GM21390 (cell line): Measurements from ENCODE around the gene GRK5.

Experiments used
- ATAC-seq: cut with Tn5 transposase; IDR thresholded peaks from one replicate; pipeline ENCODE4 v1.9.1; 2021; ENCODE audit not compliant: unreplicated experiment

Gene GRK5

DNA sequence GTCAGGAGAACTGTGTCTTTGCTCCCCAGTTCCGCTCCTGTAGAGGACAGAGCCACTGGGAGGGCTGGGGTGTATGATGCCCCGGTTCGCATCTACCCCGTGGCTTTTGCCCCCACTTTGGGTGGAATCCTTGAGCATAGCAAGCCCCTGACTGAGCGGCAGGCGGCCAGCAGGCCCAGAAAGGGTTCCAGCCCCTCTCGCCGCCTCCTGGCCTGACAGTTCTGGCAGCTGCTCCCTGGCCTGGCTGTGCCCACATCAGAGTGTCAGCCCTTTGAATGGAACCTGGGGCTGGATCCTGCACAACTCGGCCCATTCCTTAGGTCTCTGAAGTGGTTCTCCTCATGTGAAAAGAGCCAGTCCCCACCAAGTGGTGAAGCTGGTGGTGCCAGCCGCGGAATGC, 106.7 kb downstream of the GRK5 start:
- no peak for ATAC-seq

DNA sequence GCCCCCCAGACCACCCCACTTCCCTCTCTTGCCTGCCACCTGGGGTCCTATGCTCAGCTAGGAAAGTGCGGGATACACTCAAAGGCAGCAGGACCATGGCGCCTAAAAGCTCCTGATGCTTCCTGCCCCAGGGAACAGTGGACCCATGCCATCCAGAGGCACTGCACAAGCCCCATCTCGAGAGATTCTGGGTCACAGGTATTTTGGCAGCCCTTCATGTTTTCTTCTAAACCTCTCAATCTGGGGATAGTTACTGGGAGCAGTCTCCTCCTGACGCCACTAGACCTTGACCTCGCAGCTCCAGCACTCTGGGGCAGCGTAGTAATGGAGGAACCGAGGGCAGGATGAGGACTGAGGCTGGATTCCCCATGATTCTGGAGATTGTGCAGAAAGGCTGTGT, 107.1 kb downstream of the GRK5 start:
- ATAC-seq: no peak

DNA sequence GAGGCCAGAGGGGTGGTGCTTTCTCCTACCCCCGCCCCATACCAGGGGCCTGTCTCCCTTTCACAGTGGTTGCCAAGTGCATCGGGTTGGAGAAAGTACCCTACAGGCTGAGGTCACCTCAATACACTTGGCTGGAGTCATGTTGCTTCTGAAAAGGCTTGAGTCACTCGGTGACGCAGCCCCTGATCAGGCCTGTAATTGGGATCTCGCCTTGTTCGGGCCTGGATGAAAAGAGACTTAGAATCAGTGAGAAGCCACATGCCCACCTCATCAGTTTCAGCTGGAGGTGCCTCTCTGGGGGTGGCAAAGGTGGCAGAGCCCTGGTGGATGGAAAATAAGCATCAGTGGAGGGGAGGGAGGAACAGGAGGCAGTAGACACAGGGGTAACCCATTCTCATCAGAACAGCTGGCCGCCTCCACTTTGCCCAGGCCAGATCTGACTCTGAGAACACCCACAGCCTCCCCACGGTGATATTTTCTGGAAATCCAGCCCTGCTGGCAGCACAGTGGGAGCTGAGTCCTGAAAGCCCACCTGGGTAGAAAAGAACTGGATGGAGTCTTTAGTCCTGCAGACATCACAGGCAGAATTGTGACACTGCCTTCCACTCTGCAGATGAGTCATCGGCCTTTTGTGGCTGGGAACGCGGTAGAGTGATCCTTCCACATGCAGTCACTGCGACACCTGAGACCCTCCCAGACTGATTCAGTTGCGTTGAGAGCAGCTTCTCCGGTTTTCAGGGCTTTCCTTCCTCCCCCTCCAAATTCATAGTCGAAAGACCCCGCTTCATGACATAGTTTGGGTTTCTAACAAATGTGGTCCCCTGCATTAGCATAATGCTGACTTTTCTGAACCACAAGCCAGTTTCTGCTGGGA, 108.0 kb downstream of the GRK5 start:
- peak; percentile 58 for ATAC-seq

DNA sequence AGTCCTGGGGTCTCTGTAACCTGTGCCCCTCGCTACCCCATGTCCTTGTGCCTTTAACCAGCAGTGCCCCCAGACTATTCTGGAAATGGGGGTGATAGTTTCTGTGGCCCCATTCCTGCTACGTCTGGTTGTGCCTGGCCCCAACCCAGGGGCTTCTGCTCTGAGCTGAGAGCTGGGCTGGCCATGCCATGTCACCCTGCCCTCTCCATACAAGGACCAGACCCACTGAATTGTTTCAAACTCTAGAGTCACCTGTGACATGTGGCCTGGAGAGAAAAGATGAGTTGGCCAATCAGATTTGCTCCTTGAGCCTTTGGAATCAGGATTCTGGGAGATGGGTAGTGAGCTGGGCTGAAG, 108.6 kb downstream of the GRK5 start:
- ATAC-seq: no peak

DNA sequence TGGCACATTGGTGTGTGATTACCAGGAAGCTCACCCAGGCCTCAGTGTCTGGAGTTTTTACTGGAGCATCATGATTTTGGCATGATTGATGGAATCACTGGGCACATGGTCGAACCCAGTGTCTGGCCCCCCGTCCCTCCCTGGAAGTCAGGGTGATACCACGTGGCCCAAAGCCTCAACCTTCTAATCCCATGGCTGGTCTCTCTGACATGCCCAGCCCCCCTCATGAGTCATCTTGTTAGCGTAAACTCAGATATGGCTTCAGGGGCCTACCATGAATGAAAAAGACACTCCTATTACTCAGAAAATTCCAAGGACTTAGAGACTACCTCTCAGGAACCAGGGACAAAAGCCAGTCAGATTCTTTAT, 109.3 kb downstream of the GRK5 start:
- no peak for ATAC-seq

DNA sequence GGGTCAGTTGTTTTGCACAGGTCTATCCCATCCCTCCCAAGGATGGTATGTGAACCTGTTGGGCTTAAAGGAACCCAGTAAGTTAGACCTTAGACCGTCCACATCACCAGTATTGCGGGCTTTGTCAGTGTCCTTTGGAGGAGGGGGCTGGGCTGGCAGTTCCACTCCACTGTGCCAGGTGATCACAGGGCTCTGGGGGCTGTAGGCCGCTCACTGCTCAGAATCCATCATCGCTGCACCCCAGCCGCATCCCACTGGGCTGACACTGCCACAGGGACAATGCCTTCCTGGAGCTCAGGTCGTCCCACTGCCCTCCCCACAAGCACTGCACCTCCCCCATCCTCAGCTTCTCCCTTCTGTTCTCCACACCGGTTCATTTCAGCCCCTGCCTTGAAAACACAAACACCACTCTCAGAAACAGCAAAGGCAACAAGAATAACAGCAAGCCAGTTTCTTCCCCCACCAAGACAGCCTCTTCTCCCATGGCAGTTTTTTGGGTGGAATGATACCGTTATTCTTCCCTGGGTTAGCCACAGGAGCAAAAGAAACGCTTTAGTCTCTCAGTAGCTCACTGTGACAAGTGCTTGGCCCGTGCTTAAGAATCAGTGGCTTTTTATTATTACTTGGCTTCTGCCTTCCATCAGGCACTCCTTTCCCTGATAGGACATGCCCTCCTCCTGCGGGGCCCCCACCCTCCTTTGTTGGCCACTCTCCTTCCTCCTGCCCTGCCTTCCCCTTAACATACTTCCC, 111.2 kb downstream of the GRK5 start:
- ATAC-seq: no peak

DNA sequence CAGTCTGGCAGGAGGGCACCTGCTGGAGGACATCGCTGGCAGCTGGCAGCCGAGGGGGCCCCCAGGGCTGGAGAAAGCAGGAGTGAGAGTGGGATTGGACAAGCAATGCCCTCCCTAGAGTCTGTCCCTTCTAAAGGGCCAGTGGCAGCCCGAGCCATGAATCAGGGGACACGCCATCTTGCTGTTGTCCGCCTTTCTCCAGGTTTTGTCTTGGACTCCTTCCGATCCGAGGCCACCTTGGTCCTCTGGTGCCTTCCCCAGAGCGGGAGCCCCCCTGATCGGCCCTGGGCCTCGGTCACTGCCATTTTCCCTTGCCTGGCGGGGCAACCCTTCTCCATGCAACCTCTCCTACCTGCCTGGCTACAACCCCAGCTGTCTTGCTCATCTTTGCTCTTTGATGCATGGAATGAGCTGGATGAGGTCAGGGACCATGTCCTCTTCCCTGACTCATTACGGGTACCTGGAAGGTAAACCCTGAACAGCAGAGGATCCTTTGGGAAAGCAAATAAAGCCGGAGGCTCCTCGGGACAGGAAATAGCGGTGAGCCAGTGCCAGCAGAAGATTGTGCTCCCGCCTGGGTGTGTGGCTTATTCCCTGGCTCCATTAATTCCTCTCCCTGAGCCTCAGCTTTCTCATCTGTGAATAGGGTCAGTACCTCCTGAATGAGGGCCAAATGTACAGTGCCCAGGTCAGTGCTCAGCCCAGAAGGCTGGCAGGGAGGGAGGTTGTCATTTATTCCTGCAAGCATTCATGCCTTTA, 112.0 kb downstream of the GRK5 start:
- ATAC-seq: no peak

DNA sequence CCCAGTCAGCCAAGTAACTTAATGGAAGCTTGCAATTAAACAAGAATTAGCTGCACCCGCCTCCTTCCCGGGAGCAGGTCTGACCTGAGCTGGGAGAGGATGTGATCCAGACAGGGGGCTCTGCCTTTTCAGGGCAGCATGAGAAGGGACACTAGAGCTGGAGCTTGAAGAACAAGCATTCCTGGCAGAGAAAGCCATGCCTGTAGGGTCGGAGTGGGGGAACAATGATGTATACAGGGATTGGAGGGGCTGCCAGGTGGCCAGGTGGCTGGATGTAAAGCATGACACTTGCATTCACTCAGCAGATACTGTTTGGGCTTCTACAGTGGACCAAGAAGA, 112.5 kb downstream of the GRK5 start:
- ATAC-seq: no peak

DNA sequence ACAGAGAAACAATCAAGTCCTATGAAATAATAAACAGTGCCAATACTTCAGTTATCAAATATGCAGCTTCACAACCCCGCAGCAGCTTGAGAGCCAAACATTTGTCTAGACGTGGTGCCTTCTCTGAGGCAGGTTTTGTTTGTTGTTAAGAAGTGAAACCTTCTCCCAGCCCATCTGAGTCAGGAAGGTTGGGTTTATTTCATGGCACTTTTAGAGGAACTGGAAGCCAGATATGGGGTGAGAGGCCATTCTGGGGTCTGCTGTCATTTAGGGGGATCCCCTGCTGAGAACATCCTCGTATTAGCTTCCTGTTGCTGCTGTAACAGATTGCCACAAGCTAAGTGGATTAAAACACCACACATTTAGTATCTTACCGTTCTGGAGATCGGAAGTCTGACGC, 113.6 kb downstream of the GRK5 start:
- no peak for ATAC-seq

DNA sequence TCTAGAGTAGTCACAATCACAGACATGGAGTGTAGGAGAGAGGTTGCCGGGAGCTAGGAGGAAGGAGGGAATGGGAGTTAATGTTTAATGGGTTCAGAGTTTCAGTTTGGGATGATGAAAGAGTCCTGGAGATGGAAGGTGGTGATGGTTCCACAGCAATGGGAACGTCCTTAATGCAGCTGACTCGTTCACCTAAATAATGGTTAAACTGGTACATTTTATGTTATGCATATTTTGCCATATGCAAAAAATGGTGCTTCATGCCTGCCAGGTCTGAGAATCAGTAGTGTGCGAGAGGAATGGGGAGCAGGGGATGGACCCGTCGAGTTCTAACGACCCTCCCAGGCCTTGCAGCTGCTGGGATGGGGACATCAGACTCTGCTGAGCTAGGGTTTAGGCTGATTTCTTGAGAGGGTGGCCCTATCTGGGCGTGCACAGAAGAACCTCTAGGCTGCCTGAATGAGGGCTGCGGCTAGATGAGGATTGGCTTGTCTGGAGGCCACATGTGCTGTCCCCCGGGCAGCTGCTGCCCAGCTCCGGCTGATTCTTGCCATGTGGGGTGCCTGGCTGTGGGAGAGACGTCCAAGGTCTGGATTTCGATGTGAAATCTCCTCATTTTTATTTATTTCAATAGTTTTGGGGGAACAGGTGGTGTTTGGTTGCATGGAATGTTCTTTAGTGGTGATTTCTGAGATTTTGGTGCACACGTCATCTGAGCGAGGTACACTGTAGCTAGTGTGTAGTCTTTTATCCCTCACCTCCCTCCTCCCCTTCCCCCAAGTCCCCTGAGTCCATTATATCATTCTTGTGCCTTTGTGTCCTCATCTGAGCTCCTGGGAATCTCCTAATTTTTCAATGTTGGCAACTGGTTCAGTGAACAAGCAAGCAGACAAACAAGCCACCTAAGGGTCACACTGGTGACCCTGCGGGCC, 116.0 kb downstream of the GRK5 start:
- no peak for ATAC-seq

DNA sequence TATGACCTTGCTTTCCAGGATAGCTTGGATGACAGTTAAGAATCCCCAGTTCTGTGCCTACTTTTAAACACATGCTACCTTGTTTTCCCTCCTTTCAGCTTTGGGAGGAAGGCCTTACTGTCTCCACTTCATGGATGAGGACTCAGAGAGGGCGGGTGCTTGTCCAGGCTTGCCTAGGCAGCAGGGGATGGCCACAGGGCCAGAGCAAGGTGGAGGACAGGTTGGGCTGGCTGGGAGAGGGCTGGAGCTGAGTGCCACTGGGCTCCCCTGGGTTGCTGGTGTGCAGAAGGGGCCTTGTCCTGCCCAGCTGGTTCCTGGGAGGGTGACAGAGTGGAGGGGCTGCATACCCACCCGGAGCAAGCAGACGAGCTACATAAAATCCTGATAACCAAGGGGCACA, 117.8 kb downstream of the GRK5 start:
- ATAC-seq: no peak

DNA sequence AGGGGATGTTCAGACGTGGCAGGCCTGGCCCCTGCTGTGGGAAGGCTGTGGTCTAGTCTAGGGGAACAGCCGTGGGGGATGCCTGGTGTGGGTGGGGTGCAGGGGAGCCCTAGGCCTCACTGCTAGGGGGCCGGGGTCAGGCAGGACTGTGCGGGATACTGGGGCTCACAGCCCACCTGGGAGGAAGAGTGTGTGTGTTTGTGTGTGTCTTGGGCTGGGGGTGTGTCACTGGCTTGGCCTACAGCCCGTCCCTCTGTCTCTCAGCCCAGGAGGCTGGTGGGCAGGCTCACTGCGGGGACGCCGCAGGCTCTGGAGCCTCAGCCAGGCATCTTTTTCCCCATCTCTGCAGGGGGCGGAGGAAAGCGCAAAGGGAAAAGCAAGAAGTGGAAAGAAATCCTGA, 118.8 kb downstream of the GRK5 start:
- no peak for ATAC-seq

DNA sequence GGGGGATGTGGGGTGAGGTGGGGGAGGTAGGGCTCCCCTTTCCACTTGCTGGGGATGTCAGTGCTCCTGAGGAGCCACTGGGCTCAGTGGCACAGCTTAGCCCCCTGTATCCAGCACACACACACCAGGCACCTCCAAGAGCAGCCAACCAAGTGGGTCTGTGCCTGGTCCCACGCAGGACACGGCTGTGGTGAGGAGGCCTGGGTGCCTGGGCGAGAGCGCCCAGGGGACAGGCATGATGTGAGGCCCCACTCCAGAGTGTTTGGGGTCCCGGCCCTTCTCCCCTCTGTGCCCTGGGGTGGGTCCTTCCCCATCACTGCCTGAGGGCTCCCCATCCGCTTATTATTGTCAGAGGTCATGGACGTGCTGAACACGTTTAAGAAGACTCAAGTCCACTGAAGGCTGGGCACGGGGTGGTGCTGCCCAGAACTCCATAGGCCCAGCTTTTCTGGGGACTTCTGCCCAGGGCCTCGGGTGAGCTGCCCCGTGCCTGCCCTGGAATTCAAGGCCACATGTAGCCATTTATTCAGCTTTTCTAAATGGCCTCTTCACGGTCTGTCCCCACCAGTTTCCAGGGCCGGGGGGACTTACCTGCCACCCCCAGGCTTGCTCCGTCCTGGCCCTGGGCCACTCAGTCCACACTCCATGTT, 119.8 kb downstream of the GRK5 start:
- no peak for ATAC-seq

DNA sequence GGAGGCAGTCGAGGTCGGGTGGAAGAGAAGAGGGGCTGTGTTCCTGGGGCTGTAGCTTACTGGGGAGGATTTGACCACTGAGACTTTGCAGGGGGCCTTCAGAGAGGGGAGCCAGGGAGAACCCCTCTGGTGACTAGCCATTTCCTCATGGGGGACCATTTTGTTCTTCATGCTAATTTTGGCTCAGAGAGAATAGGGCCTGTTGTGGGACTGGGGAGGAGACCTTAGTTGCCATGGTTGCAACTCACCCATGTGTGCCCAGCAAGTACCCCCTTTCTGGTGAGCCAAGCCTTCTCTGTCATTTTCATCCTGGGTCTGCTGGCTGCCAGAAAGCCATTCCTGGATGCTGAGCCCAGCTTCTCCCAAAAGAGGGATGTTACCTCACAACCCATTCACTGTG, 120.9 kb downstream of the GRK5 start:
- ATAC-seq: no peak

DNA sequence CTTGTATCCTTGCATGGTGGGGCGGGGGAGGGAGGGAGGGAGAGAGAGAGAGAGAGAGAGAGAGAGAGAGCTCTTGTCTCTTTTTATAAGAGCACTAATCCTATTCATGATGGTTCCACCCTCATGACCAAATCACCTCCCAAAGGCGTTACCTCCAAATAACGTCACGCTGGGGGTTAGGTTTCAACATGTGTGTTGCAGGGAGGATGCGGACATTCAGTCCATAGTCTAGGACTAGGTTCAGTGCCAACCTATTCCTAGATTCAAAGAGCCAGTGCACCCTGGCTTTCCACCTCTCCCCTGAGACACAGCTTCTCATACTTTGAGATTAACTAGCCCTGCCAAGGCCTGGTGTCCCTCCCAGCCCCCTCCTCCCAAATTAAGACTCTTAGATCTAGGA, 123.0 kb downstream of the GRK5 start:
- ATAC-seq: no peak

DNA sequence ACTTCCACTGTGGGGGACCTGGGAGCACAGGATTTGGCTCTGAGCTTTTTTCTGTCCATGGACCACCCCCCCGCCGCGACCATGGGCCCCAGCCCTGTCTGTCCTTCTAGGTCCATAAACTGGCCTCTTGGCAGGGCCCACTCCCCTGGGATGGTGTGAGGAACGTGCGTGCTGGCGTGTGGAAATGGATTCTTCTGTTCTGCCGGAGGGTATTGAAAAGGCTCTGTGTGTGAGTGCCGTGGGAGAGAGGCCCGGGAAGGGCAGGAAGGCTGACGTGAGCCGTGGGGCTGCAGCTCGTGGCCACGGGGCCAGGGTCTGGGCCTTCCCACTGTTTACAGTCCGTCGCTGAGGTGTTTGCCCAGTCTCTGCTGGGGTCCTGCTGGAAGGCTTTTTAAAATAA, 123.7 kb downstream of the GRK5 start:
- ATAC-seq: no peak

DNA sequence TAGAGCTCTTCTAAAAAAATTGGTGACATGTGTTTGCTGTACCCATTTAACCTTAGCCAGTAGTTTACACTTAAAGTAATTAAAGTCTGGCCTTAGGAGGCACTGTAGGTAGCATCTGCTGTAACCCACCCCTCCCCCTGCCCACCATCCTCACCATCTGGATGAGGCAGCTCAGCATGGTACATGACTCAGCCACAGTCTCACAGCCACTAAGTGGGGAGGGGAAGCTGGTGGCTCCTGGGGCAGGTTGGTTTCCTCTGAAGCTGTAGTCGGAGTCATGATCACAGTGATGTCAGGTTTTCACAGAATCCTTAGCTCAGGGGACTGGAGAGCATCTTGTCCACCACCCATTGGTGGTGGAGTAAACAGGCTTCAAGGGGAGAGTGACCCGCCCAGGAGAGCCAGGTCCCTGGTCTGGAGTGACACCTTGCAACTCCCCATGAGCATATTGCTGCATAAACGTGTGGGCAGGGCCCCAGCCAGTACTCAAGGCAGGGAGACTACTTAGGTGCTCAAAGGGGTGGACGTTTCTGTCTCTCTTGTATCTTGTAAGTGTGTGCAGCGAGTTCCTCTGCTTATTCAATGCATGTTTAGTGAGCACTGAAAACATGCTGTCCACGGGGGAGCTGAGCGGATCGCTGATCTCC, 125.9 kb downstream of the GRK5 start:
- no peak for ATAC-seq

DNA sequence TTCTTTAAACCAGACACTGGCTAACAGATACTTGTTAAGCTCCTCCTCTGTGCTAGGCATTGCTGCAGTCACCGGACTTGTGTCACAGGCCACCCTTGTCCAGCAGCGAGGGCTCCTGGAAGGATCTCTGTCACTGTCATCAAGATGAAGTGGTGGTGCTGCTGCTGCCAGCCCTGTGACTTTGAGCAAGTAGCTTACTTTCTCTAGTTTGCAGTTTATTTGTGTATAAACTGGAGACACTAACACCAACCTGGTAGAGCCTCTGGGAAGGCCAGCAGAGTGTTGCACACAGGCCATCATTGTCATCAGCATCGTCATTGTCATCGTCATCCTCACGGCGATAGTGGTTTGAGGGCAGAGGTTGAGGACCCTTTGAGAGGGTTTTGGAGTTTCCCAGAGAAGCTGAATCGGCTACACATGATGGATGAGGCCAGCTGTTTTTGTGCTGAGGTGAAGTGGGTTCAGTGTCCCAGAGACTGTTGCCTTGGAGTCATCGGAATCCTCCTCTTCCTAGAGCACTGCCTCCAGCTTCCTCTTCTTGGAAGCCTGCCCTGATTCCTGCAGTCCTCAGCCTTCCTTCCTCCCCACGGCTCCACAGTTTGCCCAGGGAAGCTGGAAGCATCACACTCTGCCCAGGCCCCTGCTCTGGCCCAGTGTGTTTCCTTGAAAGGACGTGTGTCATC, 128.4 kb downstream of the GRK5 start:
- no peak for ATAC-seq

DNA sequence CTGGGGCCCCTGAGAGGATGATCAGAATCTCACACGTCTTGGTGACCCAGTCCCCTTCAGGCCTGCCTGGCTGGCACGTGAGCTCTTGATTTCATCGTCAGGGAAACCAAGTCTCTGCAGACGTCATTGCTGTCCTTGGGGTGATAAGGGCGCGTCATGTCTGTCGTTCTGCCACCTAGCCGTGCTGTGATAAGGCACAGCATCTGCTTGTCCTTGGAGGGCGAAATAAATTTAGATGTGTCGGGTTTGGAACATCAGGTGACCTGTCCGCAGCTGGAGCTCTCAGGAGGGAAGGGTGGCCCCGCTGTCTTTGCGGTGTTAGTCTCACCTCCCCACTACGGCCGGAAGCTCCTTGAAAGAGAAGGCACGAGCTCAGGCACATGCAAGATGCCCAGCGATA, 129.2 kb downstream of the GRK5 start:
- no peak for ATAC-seq
